GM21515 (cell line): Measurements from ENCODE around the gene TFEB.

Source experiments
- ATAC-seq: cut with Tn5 transposase; IDR thresholded peaks from one replicate; pipeline ENCODE4 v1.9.1; 2021; ENCODE audit not compliant: unreplicated experiment

The TFEB gene

GRCh38 chr6:41677124-41677921 is 58.1 kb downstream of the TFEB start:
- no peak for ATAC-seq

GRCh38 chr6:41676431-41676830 is 59.0 kb downstream of the TFEB start:
- no peak for ATAC-seq

GRCh38 chr6:41675992-41676391 is 59.4 kb downstream of the TFEB start:
- ATAC-seq, result no peak

- ATAC-seq, result no peak
Measured at GRCh38 chr6:41675176-41675775, 60.1 kb downstream of the TFEB start.

GRCh38 chr6:41674231-41675000 is 61.0 kb downstream of the TFEB start:
- ATAC-seq, result no peak

- no peak for ATAC-seq
Measured at GRCh38 chr6:41673704-41674000, 61.8 kb downstream of the TFEB start.

GRCh38 chr6:41672816-41673703 is 62.3 kb downstream of the TFEB start:
- ATAC-seq, result no peak

- ATAC-seq, result no peak
Measured at GRCh38 chr6:41672016-41672415, 63.4 kb downstream of the TFEB start.

- ATAC-seq, result no peak
Measured at GRCh38 chr6:41671376-41671775, 64.0 kb downstream of the TFEB start.

GRCh38 chr6:41670703-41671360 is 64.6 kb downstream of the TFEB start:
- no peak for ATAC-seq

- no peak for ATAC-seq
Measured at GRCh38 chr6:41668968-41669367, 66.4 kb downstream of the TFEB start.

- no peak for ATAC-seq
Measured at GRCh38 chr6:41667195-41667594, 68.2 kb downstream of the TFEB start.

- no peak for ATAC-seq
Measured at GRCh38 chr6:41664271-41664670, 71.1 kb downstream of the TFEB start.

GRCh38 chr6:41663568-41663967 is 71.8 kb downstream of the TFEB start:
- no peak for ATAC-seq

- ATAC-seq, result no peak
Measured at GRCh38 chr6:41659935-41660334, 75.5 kb downstream of the TFEB start.

- ATAC-seq, result no peak
Measured at GRCh38 chr6:41658636-41659035, 76.8 kb downstream of the TFEB start.

- ATAC-seq, result no peak
Measured at GRCh38 chr6:41657131-41658094, 78.0 kb downstream of the TFEB start.

- ATAC-seq, result no peak
Measured at GRCh38 chr6:41656002-41656691, 79.3 kb downstream of the TFEB start.

- ATAC-seq, result no peak
Measured at GRCh38 chr6:41655646-41656001, 79.8 kb downstream of the TFEB start.
